IMR-90 (cell line): ENCODE results near the gene AFAP1L2. TPM values are rescaled to one million over a fixed set of nuclear protein-coding genes. Genes with fewer than 3 reads are reported as not detected.

Source experiments
- ATAC-seq: fragments of 200-7000 bp; cut with Tn5 transposase; 2 replicates; pipeline ENCODE4 v1.9.1; 2020; ENCODE audit warnings: low read depth, mild to moderate bottlenecking, moderate library complexity
- BruUV-seq: library from RNA; stranded (reverse); fragments of 400-500 nt; replicated peaks from 2 replicates; lab custom pipeline; 2021; lab: Mats Ljungman, UMichigan
- CTCF ChIA-PET: fragments of 300-600 bp; formaldehyde crosslinking; extraction: SDS; loops from one replicate; lab custom pipeline; 2021; ENCODE audit warnings: antibody characterized with exemption; lab: Yijun Ruan, JAX
- POLR2A ChIA-PET: fragments of 300-600 bp; sonication (Branson Sonifier 250); formaldehyde crosslinking; loops from one replicate; lab custom pipeline; 2022; ENCODE audit warnings: antibody characterized with exemption; ENCODE audit not compliant: unreplicated experiment; lab: Charles Lee
- DNase-seq: peaks from one replicate; pipeline ENCODE4 v3.0.0; 2013
- H2AFZ ChIP-seq: replicated peaks from 2 replicates; pipeline ENCODE3; 2013; ENCODE audit warnings: low read length, mild to moderate bottlenecking; ENCODE audit not compliant: poor library complexity
- H2AK5ac ChIP-seq: 2 replicates; pipeline ENCODE4 v1.6.1; 2013; ENCODE audit warnings: low read depth, low read length, inconsistent platforms
- H2AK9ac ChIP-seq: replicated peaks from 2 replicates; pipeline ENCODE3; 2013; ENCODE audit warnings: mild to moderate bottlenecking, low read depth, low read length, moderate library complexity; ENCODE audit not compliant: poor library complexity
- H2BK120ac ChIP-seq: 2 replicates; pipeline ENCODE4 v1.6.1; 2013; ENCODE audit warnings: low read depth, low read length, inconsistent platforms
- H2BK15ac ChIP-seq: 3 replicates; pipeline ENCODE4 v1.6.1; 2013; ENCODE audit warnings: low read depth, low read length, inconsistent platforms
- H2BK20ac ChIP-seq: 2 replicates; pipeline ENCODE4 v1.6.1; 2013; ENCODE audit warnings: low read depth, mild to moderate bottlenecking, inconsistent platforms, low read length, moderate library complexity
- H2BK5ac ChIP-seq: 2 replicates; pipeline ENCODE4 v1.6.1; 2013; ENCODE audit warnings: mild to moderate bottlenecking, low read depth, low read length, inconsistent platforms; ENCODE audit not compliant: poor library complexity, severe bottlenecking
- H3K14ac ChIP-seq: replicated peaks from 2 replicates; pipeline ENCODE4 v1.6.1; 2013; ENCODE audit warnings: low read depth, low read length, inconsistent platforms
- H3K18ac ChIP-seq: 2 replicates; pipeline ENCODE4 v1.6.1; 2013; ENCODE audit warnings: low read depth, low read length, control low read depth
- H3K23ac ChIP-seq: 2 replicates; pipeline ENCODE4 v1.6.1; 2013; ENCODE audit warnings: low read depth, low read length, inconsistent platforms
- H3K27ac ChIP-seq: 2 replicates; pipeline ENCODE4 v1.5.1; 2013; ENCODE audit warnings: mild to moderate bottlenecking, control low read depth, low read length; ENCODE audit not compliant: insufficient read depth
- H3K27me3 ChIP-seq: 2 replicates; pipeline ENCODE4 v1.6.1; 2013; ENCODE audit warnings: low read length; ENCODE audit not compliant: control insufficient read depth, insufficient read depth
- H3K36me3 ChIP-seq: 2 replicates; pipeline ENCODE4 v1.6.1; 2013; ENCODE audit warnings: low read length, mixed read lengths; ENCODE audit not compliant: control insufficient read depth, insufficient read depth
- H3K4ac ChIP-seq: 2 replicates; pipeline ENCODE4 v1.6.1; 2013; ENCODE audit warnings: low read depth, low read length, inconsistent platforms
- H3K4me1 ChIP-seq: 2 replicates; pipeline ENCODE4 v1.6.1; 2013; ENCODE audit warnings: low read length, mixed read lengths; ENCODE audit not compliant: control insufficient read depth, insufficient read depth
- H3K4me2 ChIP-seq: 2 replicates; pipeline ENCODE4 v1.6.1; 2013; ENCODE audit warnings: low read depth, mild to moderate bottlenecking, control low read depth, low read length, moderate library complexity
- H3K4me3 ChIP-seq: 2 replicates; pipeline ENCODE4 v1.5.1; 2013; ENCODE audit warnings: low read depth, mild to moderate bottlenecking, control low read depth, low read length, moderate library complexity; ENCODE audit not compliant: insufficient read depth
- H3K56ac ChIP-seq: 2 replicates; pipeline ENCODE4 v1.6.1; 2013; ENCODE audit warnings: low read length, inconsistent platforms; ENCODE audit not compliant: insufficient read depth; ENCODE audit errors: extremely low read depth
- H3K79me1 ChIP-seq, 2 experiments: 2 replicates each; pipeline ENCODE4 v1.6.1; 2013; ENCODE audit warnings: low read length in 2 of 2, inconsistent platforms in 1 of 2, low read depth in 1 of 2
- H3K9ac ChIP-seq: 2 replicates; pipeline ENCODE4 v1.6.1; 2013; ENCODE audit warnings: low read depth, low read length, control low read depth
- H3K9me1 ChIP-seq: 2 replicates; pipeline ENCODE4 v1.6.1; 2013; ENCODE audit warnings: low read length, inconsistent platforms; ENCODE audit not compliant: insufficient read depth
- H3K9me3 ChIP-seq: 2 replicates; pipeline ENCODE4 v1.6.1; 2013; ENCODE audit warnings: low read length; ENCODE audit not compliant: control insufficient read depth, insufficient read depth
- H4K20me1 ChIP-seq: 2 replicates; pipeline ENCODE4 v1.6.1; 2013; ENCODE audit warnings: low read length, inconsistent platforms; ENCODE audit not compliant: insufficient read depth
- H4K5ac ChIP-seq: 2 replicates; pipeline ENCODE4 v1.6.1; 2013; ENCODE audit warnings: mild to moderate bottlenecking, low read depth, low read length, control low read depth
- H4K8ac ChIP-seq, 2 experiments: 2 replicates each; pipeline ENCODE4 v1.6.1; 2013; ENCODE audit warnings: low read depth in 2 of 2, low read length in 2 of 2, control low read depth in 1 of 2, inconsistent platforms in 1 of 2
- H4K91ac ChIP-seq: 2 replicates; pipeline ENCODE4 v1.6.1; 2013; ENCODE audit warnings: low read depth, low read length, inconsistent platforms; ENCODE audit not compliant: insufficient read depth
- BHLHE40 ChIP-seq: fragments of 150-350 bp; IDR thresholded peaks from 2 replicates; pipeline ENCODE4 v1.6.1; 2016; ENCODE audit warnings: mild to moderate bottlenecking, low read depth, low read length
- CEBPB ChIP-seq: IDR thresholded peaks from 2 replicates; pipeline ENCODE4 v1.6.1; 2012; ENCODE audit warnings: low read depth, low read length, improper control_type of control experiment
- CHD1 ChIP-seq: IDR thresholded peaks from 2 replicates; pipeline ENCODE4 v1.6.1; 2012; ENCODE audit warnings: low read depth, low read length, improper control_type of control experiment
- MAFK ChIP-seq: IDR thresholded peaks from 2 replicates; pipeline ENCODE4 v1.6.1; 2012; ENCODE audit warnings: low read depth, low read length, improper control_type of control experiment
- MAZ ChIP-seq: IDR thresholded peaks from 2 replicates; pipeline ENCODE4 v1.6.1; 2012; ENCODE audit warnings: low read depth, mild to moderate bottlenecking, low read length, improper control_type of control experiment, moderate library complexity, borderline replicate concordance
- MXI1 ChIP-seq: IDR thresholded peaks from 2 replicates; pipeline ENCODE4 v1.6.1; 2012; ENCODE audit warnings: low read depth, mild to moderate bottlenecking, low read length, moderate library complexity, borderline replicate concordance
- NFE2L2 ChIP-seq: fragments of 150-350 bp; IDR thresholded peaks from 2 replicates; pipeline ENCODE4 v1.6.1; 2016; ENCODE audit warnings: low read depth, mild to moderate bottlenecking, low read length
- RAD21 ChIP-seq: IDR thresholded peaks from 2 replicates; pipeline ENCODE4 v1.6.1; 2012; ENCODE audit warnings: low read length, improper control_type of control experiment
- RCOR1 ChIP-seq: IDR thresholded peaks from 2 replicates; pipeline ENCODE4 v1.6.1; 2012; ENCODE audit warnings: mild to moderate bottlenecking, low read length, improper control_type of control experiment; ENCODE audit not compliant: insufficient replicate concordance
- SMC3 ChIP-seq: fragments of 150-350 bp; IDR thresholded peaks from 2 replicates; pipeline ENCODE4 v1.6.1; 2016; ENCODE audit warnings: low read depth, mild to moderate bottlenecking, antibody characterized with exemption, low read length, moderate library complexity
- WGBS, 2 experiments: methylation state at CpG; one replicate each; pipeline versions ENCODE4 v1.1.5 to v1.1.7; 2013; ENCODE audit warnings: missing lambda C conversion rate in 2 of 2; ENCODE audit not compliant: insufficient read length in 1 of 2; ENCODE audit errors: extremely low coverage in 2 of 2; 5-methylcytosine and 5-hydroxymethylcytosine counted together
- dilution Hi-C: fragments of 300-500 bp; cut with HindIII; formaldehyde crosslinking; loops from one replicate; pipeline ENCODE4 v1.14.3; 2018; ENCODE audit warnings: low sequenced_read_pairs; ENCODE audit not compliant: unreplicated experiment
- in situ Hi-C: fragments of 300-500 bp; cut with MboI; formaldehyde crosslinking; loops from 3 replicates; pipeline ENCODE4 v1.14.3; 2019; ENCODE audit warnings: low sequenced_read_pairs, inconsistent platforms, mixed read lengths
- intact Hi-C: fragments of 100-400 bp; cut with micrococcal nuclease; formaldehyde crosslinking; loops from 2 replicates; pipeline ENCODE4 v1.10.0; 2022
- polyA plus RNA-seq, 3 experiments: library from polyadenylated mRNA; depleted of rRNA; stranded (reverse); fragments of >200 nt; gene quantifications; 2 replicates each; pipeline ENCODE4 v1.2.3, GENCODE V29; 2012; ENCODE audit warnings: low replicate concordance in 1 of 3
- total RNA-seq: library from RNA; depleted of rRNA; stranded (reverse); fragments of >200 nt; gene quantifications from 2 replicates; pipeline ENCODE4 v1.2.3, GENCODE V29; 2012
- TF ChIP-seq, protein P1 (sequence below): fragments of 150-350 bp; IDR thresholded peaks from 2 replicates; pipeline ENCODE4 v1.6.1; 2016; ENCODE audit warnings: low read depth, mild to moderate bottlenecking, low read length, moderate library complexity, borderline replicate concordance
- TF ChIP-seq, protein P2 (sequence below): fragments of 150-350 bp; IDR thresholded peaks from 2 replicates; pipeline ENCODE4 v1.6.1; 2017; ENCODE audit warnings: mild to moderate bottlenecking, antibody characterized with exemption, low read length, low read depth
- TF ChIP-seq, protein P3 (sequence below): conservative IDR thresholded peaks from 2 replicates; pipeline ENCODE4 v1.5.1; 2012; ENCODE audit warnings: mild to moderate bottlenecking, low read depth, low read length, improper control_type of control experiment

AFAP1L2 gene
- total and polyA plus RNA-seq, 2 of the 4 experiments (the other 2 are of a cell fraction), result under 0.01 to 0.10 TPM

DNA sequence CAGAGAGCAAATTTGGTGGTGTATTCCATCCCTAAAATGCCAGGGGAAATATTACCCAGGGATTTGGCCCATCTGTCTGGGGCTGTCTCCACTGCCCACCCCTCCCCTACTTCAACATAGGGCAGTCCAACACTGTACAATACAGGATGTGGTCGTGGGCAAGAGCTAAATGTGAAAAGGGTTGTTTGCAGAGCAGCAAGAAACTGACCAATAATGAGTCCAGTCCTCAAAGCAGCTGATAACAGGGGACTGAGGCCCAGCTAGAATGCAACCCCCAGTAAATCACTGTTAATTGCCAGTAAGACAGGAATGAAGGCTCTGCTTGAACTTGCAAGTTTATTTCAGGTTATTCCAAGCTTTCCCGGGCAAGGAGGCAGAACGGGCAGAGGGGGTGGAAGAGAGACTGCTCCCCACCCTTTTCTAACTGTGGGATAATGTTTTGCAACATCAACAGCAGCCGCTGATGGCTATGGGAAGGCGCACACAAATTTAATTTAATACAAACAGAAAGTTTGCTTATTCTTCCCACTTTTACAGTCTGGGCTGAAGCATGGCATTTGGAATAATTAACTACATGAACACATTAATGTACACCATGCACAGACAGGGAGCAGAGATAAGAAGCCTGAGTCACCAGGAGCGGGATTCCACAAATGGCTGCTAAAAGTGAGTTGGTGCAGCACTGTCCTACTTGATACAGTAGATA is 36.8 kb downstream of the AFAP1L2 start (continued):
- no peak for TF ChIP-seq CHD1

DNA sequence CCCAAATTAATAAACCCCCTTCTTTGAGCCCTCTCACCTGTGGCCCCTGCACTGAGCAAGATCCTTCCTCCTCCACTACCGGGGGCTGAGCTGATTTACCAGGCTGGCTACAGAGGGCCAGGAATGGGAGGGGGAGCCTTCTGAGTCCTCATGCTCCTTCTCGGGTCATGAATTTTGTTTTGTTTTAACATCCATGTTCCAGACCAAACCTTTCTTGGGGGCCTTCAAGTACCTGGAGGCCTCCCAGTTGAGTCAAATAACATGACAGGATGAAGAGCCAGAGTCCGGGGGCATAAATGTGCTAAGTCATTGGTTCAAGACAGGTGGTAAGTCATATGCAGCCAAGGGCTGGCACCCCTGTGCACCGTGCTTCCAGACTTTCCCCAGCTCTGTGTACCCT is 39.6 kb downstream of the AFAP1L2 start:
- Histone ChIP-seq H3K56ac (no peak overlapping the region), H3K27ac (no peak overlapping the region), H4K5ac (no peak overlapping the region), H2BK5ac (no peak overlapping the region), H3K23ac (no peak overlapping the region), H3K18ac (no peak overlapping the region), H3K4me2 (no peak overlapping the region), H2AK5ac (no peak overlapping the region), H3K9me3 (peaks cover 4% of the 10 kb centered on the region; the same call in 1 of the 2 replicates), H2AFZ (no peak overlapping the region), H3K9me1 (no peaks in the 10 kb centered on the region), H2BK15ac (no peak overlapping the region), H2BK120ac (no peak overlapping the region), H3K27me3 (peaks cover 19% of the 10 kb centered on the region), H3K9ac (no peak overlapping the region), H3K4ac (no peak overlapping the region), H3K36me3 (no peaks in the 10 kb centered on the region), H3K14ac (no peak overlapping the region), H3K4me3 (no peak overlapping the region), H3K79me1 (no peaks in the 10 kb centered on the region), H3K4me1 (peaks cover 8% of the 10 kb centered on the region; the same call in 1 of the 2 replicates), H4K8ac (no peak overlapping the region), H4K91ac (no peak overlapping the region), H2AK9ac (no peak overlapping the region), H2BK20ac (no peak overlapping the region), H4K20me1 (no peaks in the 10 kb centered on the region)
- ATAC-seq (no peak), DNase-seq (no peak)
- CTCF ChIA-PET, result no interaction called here
- in situ Hi-C loops, result no loop called here
- dilution Hi-C loops, result no loop called here
- BruUV-seq, result no TSS peak
- no CpG with 5 or more reads among the region's 4 CpGs for WGBS, 2 experiments
- POLR2A ChIA-PET, result no interaction called here
- intact Hi-C loops, result no loop called here
- TF ChIP-seq, protein P1, sequence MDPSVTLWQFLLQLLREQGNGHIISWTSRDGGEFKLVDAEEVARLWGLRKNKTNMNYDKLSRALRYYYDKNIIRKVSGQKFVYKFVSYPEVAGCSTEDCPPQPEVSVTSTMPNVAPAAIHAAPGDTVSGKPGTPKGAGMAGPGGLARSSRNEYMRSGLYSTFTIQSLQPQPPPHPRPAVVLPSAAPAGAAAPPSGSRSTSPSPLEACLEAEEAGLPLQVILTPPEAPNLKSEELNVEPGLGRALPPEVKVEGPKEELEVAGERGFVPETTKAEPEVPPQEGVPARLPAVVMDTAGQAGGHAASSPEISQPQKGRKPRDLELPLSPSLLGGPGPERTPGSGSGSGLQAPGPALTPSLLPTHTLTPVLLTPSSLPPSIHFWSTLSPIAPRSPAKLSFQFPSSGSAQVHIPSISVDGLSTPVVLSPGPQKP, result no peak
- TF ChIP-seq NFE2L2 (no peak), BHLHE40 (no peak), MAZ (no peak), RAD21 (no peak), MAFK (no peak), CHD1 (no peak), RCOR1 (no peak), SMC3 (no peak), MXI1 (no peak), CEBPB (no peak)
- TF ChIP-seq, protein P2, sequence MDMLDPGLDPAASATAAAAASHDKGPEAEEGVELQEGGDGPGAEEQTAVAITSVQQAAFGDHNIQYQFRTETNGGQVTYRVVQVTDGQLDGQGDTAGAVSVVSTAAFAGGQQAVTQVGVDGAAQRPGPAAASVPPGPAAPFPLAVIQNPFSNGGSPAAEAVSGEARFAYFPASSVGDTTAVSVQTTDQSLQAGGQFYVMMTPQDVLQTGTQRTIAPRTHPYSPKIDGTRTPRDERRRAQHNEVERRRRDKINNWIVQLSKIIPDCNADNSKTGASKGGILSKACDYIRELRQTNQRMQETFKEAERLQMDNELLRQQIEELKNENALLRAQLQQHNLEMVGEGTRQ, result no peak
- TF ChIP-seq, protein P3, sequence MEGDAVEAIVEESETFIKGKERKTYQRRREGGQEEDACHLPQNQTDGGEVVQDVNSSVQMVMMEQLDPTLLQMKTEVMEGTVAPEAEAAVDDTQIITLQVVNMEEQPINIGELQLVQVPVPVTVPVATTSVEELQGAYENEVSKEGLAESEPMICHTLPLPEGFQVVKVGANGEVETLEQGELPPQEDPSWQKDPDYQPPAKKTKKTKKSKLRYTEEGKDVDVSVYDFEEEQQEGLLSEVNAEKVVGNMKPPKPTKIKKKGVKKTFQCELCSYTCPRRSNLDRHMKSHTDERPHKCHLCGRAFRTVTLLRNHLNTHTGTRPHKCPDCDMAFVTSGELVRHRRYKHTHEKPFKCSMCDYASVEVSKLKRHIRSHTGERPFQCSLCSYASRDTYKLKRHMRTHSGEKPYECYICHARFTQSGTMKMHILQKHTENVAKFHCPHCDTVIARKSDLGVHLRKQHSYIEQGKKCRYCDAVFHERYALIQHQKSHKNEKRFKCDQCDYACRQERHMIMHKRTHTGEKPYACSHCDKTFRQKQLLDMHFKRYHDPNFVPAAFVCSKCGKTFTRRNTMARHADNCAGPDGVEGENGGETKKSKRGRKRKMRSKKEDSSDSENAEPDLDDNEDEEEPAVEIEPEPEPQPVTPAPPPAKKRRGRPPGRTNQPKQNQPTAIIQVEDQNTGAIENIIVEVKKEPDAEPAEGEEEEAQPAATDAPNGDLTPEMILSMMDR, result no peak
